COLO668 (cell line): Measurements from ENCODE around the gene SYTL5.

Source experiments
- DNase-seq: peaks from one replicate; lab custom pipeline; 2025; ENCODE audit not compliant: unreplicated experiment; lab: John Stamatoyannopoulos, UW

Gene SYTL5

GRCh38 chrX:38087594-38087993 lies 81.2 kb downstream of the SYTL5 start:
- DNase-seq = no peak

DNA sequence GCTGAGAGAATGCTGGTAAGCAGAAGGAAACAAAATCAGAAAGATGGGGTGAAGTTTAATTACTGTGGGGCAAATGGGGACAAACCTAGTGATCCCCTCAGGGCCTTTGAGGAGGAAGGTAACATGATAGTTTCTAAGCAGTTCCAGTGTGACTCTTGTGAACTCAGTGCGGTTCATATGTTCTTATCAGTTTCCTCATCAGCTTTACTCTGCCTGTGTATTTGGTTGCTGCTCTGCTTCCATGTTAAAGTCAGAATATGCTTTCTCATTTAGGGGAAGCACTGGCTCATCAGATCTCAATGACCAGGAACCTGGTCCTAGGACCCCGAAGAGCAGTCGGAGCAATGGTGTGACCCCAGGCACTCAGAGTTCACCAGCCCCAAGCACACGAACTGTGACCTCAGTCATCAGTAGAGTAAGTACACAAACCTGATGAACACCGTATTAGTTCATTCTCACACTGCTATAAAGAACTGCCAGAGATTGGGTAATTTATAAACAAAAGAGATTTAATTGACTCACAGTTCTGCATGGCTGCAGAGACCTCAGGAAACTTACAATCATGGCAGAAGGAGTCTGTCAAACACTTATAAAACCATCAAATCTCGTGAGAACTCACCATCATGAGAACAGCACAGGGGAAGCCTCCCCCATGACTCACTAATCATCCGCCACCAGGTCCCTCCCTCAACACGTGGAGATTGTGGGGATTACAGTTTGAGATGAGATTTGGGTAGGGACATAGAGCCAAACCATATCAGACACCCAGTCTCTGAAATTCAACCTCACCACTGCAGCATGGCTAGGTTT lies 83.0 kb downstream of the SYTL5 start:
- no peak for DNase-seq

GRCh38 chrX:38095971-38096529 lies 89.7 kb downstream of the SYTL5 start:
- no peak for DNase-seq

DNA sequence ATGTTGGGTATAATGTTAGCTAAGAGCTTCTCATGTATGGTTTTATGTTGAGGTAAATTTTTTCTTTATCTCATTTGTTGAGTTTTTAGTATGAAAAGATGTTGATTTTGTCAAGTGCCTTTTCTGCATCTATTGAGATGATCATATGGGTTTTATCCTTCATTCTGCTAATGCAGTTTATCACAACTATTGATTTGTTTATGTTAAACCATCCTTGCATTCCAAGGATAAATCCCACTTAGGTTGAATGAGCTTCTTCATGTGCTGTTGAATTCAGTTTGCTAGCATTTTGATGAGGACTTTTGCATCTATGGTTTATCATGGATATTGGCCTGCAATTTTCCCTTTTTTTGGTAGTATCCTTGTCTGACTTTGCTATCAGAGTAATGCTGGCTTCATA lies 93.3 kb downstream of the SYTL5 start:
- DNase-seq = no peak

DNA sequence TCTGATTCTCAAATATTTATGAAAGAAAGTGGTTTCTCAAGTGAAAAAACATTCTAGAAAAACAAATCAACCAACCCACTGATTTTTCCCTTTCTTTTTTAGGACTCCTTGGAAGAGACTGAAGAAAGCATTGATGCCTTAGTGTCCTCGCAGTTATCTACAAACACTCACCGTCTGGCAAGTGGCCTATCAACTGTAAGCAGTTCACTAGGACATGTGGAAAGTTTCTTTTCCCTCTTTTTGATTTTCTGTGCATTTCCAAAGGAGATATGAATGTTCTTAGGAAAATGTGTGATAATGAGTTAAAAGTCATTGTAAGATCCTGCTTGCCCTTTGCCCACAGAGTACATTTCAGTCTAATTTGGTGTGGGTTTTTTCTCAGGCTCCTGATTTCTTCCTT lies 95.9 kb downstream of the SYTL5 start:
- no peak for DNase-seq

DNA sequence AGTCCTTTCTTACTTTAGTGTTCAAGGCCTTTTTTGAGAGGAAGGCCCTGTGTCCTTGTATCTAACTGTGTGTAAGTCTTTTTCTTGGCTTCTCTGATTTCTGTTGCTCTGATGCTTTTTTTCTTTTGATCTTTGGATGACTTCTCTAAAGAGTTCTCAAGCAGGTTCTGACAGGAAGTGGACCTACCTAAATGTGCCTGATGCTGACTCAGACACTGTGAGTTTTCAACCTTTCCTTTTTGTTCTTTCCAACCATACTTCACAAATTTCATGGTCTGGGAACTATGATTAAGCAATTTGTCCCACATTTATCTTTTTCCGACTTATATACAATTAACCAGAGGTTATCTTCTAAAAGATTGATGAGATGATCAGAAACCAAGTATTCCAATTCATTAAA lies 96.5 kb downstream of the SYTL5 start:
- DNase-seq = no peak

- DNase-seq = no peak
Observed at GRCh38 chrX:38103857-38104812, 97.8 kb downstream of the SYTL5 start.

DNA sequence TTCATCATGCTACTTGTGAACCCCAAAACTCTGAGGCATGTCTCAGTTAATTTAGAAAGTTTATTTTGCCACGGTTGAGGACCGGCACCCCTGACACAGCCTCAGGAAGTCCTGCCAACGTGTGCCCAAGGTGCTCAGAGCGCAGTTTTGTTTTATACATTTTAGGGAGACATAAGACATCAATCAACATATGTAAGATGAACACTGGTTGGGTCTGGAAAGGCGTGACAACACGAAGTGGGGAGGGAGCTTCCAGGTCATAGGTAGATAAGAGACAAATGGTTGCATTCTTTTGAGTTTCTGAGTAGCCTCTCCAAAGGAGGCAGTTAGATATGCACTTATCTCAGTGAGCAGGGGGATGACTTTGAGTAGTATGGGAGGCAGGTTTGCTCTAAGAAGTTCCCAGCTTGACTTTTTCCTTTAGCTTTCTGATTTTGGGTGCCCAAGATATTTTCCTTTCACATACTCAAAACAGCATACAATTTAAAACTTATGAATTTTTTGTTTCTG lies 98.9 kb downstream of the SYTL5 start:
- no peak for DNase-seq

- no peak for DNase-seq
Observed at GRCh38 chrX:38106991-38107655, 100.8 kb downstream of the SYTL5 start.

DNA sequence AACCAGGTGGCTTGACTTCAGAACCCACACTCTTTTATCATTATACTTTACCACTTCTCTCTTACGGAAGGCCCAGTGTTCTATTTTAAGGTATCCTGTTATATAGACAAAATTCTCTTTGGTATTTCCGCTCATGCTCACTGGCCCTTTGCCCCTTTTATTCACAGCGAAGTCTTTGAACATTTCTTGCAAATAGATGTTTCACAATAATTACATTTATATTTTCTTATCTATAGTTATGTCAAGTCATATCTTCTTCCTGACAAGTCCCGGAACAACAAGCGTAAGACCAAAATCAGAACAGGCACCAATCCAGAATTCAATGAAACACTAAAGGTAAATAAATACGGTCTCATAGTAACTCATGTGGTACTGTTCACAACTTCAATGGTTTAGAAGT lies 102.0 kb downstream of the SYTL5 start:
- DNase-seq = no peak

DNA sequence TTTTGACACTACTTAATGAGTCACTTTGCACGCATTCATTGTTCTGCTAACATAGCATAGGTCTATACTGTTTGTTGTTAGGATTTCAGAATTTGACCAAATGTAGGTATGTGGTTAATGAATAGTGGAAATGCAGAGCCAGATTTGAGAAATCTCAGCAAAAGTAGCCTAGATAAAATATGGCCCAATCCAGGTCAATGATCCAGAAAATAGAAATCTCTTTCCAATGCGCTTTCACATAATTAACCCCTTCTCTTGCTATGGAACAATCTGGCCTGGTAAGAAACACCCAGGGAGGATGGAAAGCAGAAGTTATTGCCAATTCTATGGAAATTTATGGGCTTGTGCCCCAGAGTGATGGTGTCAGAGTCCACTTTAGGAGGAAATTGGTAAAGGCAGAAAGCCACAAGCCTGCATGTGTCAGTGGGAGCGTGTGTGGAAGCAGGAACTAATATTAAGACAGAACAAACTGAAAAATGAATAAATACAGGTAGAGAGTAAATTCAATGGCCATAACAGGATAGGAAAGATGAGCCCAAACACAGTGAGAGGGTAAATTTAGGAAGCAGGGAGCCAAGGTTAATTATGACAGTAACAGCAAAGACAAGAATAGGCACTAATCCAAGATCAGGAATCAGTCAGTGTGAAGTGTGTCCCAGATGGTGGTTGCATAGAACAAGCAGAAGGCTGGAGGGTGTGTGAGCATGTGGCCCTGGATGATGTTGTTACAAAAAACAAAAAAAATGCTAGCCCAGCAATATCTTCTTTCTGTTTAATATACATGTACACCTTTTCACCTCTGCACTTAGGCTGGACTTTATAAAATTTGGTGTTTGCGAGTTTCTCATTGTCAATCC lies 102.9 kb downstream of the SYTL5 start:
- no peak for DNase-seq

GRCh38 chrX:38110231-38110630 lies 103.9 kb downstream of the SYTL5 start:
- DNase-seq = no peak

DNA sequence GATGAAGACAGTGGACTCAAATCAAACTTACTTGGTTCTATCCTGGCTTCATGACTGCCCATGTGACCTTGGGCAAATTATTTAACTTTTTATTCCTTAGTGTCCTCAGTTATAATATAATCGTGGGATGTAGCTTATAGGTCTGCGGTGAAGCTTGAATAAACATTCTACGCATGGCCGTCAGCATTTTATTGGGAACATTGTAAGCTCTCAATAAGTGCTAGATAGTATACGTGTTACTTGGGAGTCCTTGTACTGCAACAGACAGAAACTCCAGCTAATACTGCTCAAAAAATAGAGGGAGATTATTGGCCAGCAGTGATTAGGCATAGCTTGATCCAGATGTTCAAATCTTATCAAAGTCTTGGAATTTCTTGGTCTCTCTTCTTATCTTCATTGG lies 104.8 kb downstream of the SYTL5 start:
- no peak for DNase-seq

DNA sequence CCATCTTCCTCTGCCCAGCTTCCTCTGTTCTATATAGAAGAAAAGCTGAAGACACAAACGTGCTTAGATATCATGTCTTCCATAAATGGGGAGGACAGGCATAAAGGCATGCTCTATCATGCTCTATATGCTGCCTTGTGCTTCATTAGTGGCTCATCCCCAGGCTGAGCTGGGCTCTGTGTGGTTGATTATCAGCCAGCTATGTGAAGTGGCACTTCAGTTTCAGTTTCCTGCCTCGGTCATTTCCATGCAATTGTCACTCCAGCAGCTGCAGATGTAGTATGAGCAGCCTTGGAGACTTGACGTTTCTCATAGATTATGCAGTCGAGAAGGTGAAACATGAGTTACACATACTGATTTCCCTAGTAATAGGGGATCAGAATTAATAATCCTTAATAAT lies 106.2 kb downstream of the SYTL5 start:
- DNase-seq = peak; percentile 51

DNA sequence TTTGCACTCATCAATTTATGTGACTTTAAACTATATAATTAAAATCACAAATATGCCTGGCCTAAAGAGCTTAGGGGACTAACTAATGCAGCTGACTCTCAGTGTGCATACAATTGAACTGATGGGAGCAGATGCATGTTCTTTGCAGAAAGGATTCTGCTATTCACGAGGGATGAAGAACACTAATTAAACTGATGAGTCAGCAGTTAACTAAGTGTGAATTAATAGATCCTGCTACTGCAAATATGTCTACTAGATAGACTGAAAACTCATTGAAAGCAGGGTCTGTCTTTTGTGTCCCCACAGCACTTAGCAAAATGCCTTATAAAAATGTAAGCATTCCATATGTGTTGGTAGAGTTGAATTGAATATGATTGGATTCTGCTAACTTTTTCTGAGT lies 110.4 kb downstream of the SYTL5 start:
- DNase-seq = no peak

- DNase-seq = peak; percentile 44
Observed at GRCh38 chrX:38117485-38117884, 111.1 kb downstream of the SYTL5 start.

- no peak for DNase-seq
Observed at GRCh38 chrX:38124000-38124399, 117.6 kb downstream of the SYTL5 start.

- DNase-seq = no peak
Observed at GRCh38 chrX:38126179-38126578, 119.8 kb downstream of the SYTL5 start.

- DNase-seq = no peak
Observed at GRCh38 chrX:38127961-38128360, 121.6 kb downstream of the SYTL5 start.

- no peak for DNase-seq
Observed at GRCh38 chrX:38129366-38129765, 123.0 kb downstream of the SYTL5 start.
